CD4-positive, alpha-beta T cell (primary cell): ENCODE measurements around the gene EEF1A1. TPM values are rescaled to one million over a fixed set of nuclear protein-coding genes. Genes with fewer than 3 reads are reported as not detected.
"Not testable (repeated sequence)": the region's sequence is repeated elsewhere in the genome, so short reads cannot be mapped to it uniquely, and the experiment has no call there.

Experiments used
- ATAC-seq: fragments of 200-7000 bp; cut with Tn5 transposase; one replicate; pipeline ENCODE4 v1.10.0; 2022; ENCODE audit warnings: mild to moderate bottlenecking; ENCODE audit not compliant: poor library complexity
- CTCF ChIA-PET: fragments of 350-600 bp; sonication (Branson Sonifier 250); formaldehyde crosslinking; loops from one replicate; lab custom pipeline; 2021; ENCODE audit warnings: antibody characterized with exemption, inconsistent platforms; lab: Charles Lee
- POLR2A ChIA-PET: fragments of 350-600 bp; sonication (Branson Sonifier 250); formaldehyde crosslinking; loops from one replicate; lab custom pipeline; 2021; ENCODE audit warnings: antibody characterized with exemption, inconsistent platforms; lab: Charles Lee
- DNase-seq, 14 experiments: peaks; one replicate each; pipeline ENCODE4 v3.0.0-alpha.2; 2013 to 2020; ENCODE audit warnings: mixed read lengths in 2 of 14
- H3K27ac ChIP-seq, 2 donors: one replicate each; pipeline versions ENCODE4 v1.5.1 to v1.7.0; 2013; ENCODE audit warnings: low read length in 2 of 2, low read depth in 1 of 2, mild to moderate bottlenecking in 1 of 2
- H3K27me3 ChIP-seq, 2 experiments: 1 replicate in 1 of 2; 2 replicates in 1 of 2; pipeline versions ENCODE4 v1.6.1 to v1.7.0; 2013; ENCODE audit warnings: low read length in 2 of 2, control low read depth in 1 of 2, mild to moderate bottlenecking in 1 of 2, moderate library complexity in 1 of 2; ENCODE audit not compliant: insufficient read depth in 2 of 2, control insufficient read depth in 1 of 2
- H3K36me3 ChIP-seq: one replicate; pipeline ENCODE4 v1.6.1; 2013; ENCODE audit warnings: low read length, control low read depth; ENCODE audit not compliant: insufficient read depth
- H3K4me1 ChIP-seq: one replicate; pipeline ENCODE4 v1.6.1; 2013; ENCODE audit warnings: low read length, control low read depth; ENCODE audit not compliant: insufficient read depth
- H3K4me3 ChIP-seq: one replicate; pipeline ENCODE4 v1.5.1; 2013; ENCODE audit warnings: mild to moderate bottlenecking, low read length, moderate library complexity
- H3K9me3 ChIP-seq, 2 experiments: 1 replicate in 1 of 2; 2 replicates in 1 of 2; pipeline versions ENCODE4 v1.6.1 to v1.7.0; 2013; ENCODE audit warnings: low read length in 2 of 2, mild to moderate bottlenecking in 2 of 2, control low read depth in 1 of 2, moderate library complexity in 1 of 2; ENCODE audit not compliant: control insufficient read depth in 1 of 2, insufficient read depth in 1 of 2
- H3K27ac Mint-ChIP-seq: one replicate; pipeline ENCODE4 v1.8.0; 2020; ENCODE audit warnings: mixed read lengths
- H3K27me3 Mint-ChIP-seq: one replicate; pipeline ENCODE4 v1.8.0; 2021; ENCODE audit warnings: mixed read lengths
- H3K36me3 Mint-ChIP-seq: one replicate; pipeline ENCODE4 v1.8.0; 2021; ENCODE audit warnings: low read depth, mixed read lengths
- H3K4me1 Mint-ChIP-seq: one replicate; pipeline ENCODE4 v1.8.0; 2021; ENCODE audit warnings: low read depth, mixed read lengths
- H3K4me3 Mint-ChIP-seq: one replicate; pipeline ENCODE4 v1.8.0; 2020; ENCODE audit warnings: mild to moderate bottlenecking, mixed read lengths
- H3K9me3 Mint-ChIP-seq: one replicate; pipeline ENCODE4 v1.8.0; 2020; ENCODE audit warnings: mixed read lengths
- intact Hi-C, 2 experiments: fragments of 100-400 bp; cut with DNase I in 1 of 2; cut with micrococcal nuclease in 1 of 2; formaldehyde crosslinking; loops; one replicate each; pipeline versions ENCODE4 v1.15.1 to v1.9.0; 2023 to 2025; cut with DNase I, micrococcal nuclease
- total RNA-seq, 174 experiments: library from RNA in 2 of 174; stranded (reverse) in 2 of 174; gene quantifications; one replicate each; pipeline ENCODE4 v1.2.3 and lab custom pipeline; 2021 to 2026
- TF ChIP-seq, protein P1 (sequence below): fragments of 200-600 bp; IDR thresholded peaks from one replicate; pipeline ENCODE4 v1.8.0; 2022; ENCODE audit warnings: antibody characterized with exemption, mild to moderate bottlenecking

Gene EEF1A1
- total RNA-seq, 2 experiments from 2014 or later = 15,669 to 16,465 TPM

DNA sequence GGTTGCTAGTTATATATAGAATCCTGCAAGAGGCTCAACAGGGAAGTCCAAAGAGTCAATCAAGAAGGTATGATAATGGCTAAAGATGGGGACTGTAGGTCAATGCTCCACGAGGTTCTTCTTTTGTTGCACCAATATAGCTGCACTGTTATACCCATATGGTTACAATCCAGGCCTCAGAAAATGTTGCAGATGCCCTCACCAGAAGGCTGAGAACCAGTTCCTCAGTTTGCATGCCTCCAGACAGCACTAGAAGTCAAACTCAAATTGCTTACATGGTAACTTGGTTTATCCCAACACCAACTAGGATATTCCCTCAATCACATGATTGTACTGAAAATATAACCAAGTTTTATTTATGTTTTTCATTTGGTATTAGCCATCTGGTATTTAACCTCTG is 12.1 kb downstream of the EEF1A1 start:
- Mint-ChIP-seq H3K4me3 (no peak overlapping the region), H3K27me3 (no peaks in the 10 kb centered on the region), H3K36me3 (peaks cover 18% of the 10 kb centered on the region), H3K4me1 (peaks cover 5% of the 10 kb centered on the region), H3K27ac (no peak overlapping the region), H3K9me3 (no peaks in the 10 kb centered on the region)
- Histone ChIP-seq H3K9me3 (peaks cover 0 to 5% of the 10 kb centered on the region in 2 experiments), H3K27me3 (no peaks in the 10 kb centered on the region), H3K4me3 (no peak overlapping the region), H3K36me3 (peaks cover 7% of the 10 kb centered on the region), H3K27ac (no peak overlapping the region), H3K4me1 (no peaks in the 10 kb centered on the region)
- DNase-seq (no peak), ATAC-seq (no peak)
- intact Hi-C loops = no loop called here
- POLR2A ChIA-PET = interaction anchor here (1.2 to 3.1 kb wide), 2 partner anchors 11 to 26 kb away, joined by 3 to 16 read pairs; no protein-coding TSS in a partner anchor
- TF ChIP-seq, protein P1, sequence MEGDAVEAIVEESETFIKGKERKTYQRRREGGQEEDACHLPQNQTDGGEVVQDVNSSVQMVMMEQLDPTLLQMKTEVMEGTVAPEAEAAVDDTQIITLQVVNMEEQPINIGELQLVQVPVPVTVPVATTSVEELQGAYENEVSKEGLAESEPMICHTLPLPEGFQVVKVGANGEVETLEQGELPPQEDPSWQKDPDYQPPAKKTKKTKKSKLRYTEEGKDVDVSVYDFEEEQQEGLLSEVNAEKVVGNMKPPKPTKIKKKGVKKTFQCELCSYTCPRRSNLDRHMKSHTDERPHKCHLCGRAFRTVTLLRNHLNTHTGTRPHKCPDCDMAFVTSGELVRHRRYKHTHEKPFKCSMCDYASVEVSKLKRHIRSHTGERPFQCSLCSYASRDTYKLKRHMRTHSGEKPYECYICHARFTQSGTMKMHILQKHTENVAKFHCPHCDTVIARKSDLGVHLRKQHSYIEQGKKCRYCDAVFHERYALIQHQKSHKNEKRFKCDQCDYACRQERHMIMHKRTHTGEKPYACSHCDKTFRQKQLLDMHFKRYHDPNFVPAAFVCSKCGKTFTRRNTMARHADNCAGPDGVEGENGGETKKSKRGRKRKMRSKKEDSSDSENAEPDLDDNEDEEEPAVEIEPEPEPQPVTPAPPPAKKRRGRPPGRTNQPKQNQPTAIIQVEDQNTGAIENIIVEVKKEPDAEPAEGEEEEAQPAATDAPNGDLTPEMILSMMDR = no peak
- CTCF ChIA-PET = interaction anchor here (0.7 to 1.8 kb wide), 2 partner anchors 102 to 104 kb away, joined by 4 read pairs; no protein-coding TSS in a partner anchor

DNA sequence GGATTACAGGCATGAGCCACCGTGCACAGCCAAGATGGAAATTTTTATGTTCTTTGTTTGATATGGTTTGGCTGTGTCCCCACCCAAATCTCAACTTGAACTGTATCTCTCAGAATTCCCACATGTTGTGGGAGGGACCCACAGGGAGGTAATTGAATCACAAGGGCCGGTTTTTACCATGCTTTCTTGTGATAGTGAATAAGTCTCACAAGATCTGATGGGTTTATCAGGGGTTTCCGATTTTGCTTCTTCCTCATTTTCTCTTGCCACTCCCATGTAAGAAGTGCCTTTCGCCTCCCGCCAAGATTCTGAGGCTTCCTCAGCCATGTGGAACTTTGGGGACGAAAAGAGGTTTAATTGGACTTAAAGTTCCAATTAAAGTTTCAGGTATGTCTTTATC is 14.6 kb downstream of the EEF1A1 start:
- Histone ChIP-seq H3K27me3 (no peaks in the 10 kb centered on the region), H3K4me3 (no peak overlapping the region), H3K36me3 (peaks cover 25% of the 10 kb centered on the region), H3K9me3 (peaks cover 0 to 5% of the 10 kb centered on the region in 2 experiments), H3K4me1 (no peaks in the 10 kb centered on the region), H3K27ac (no peak overlapping the region)
- H3K9me3 Mint-ChIP-seq = no peaks in the 10 kb centered on the region
- no peak overlapping the region for H3K4me3 Mint-ChIP-seq
- TF ChIP-seq, protein P1 = no peak
- ATAC-seq (no peak), DNase-seq (peak in 1 of 14 experiments; percentile 46)
- no peaks in the 10 kb centered on the region for H3K27me3 Mint-ChIP-seq
- no peaks in the 10 kb centered on the region for H3K4me1 Mint-ChIP-seq
- intact Hi-C loops = no loop called here
- peaks cover 29% of the 10 kb centered on the region for H3K36me3 Mint-ChIP-seq
- POLR2A ChIA-PET = no interaction called here
- H3K27ac Mint-ChIP-seq = no peak overlapping the region
- CTCF ChIA-PET = no interaction called here

DNA sequence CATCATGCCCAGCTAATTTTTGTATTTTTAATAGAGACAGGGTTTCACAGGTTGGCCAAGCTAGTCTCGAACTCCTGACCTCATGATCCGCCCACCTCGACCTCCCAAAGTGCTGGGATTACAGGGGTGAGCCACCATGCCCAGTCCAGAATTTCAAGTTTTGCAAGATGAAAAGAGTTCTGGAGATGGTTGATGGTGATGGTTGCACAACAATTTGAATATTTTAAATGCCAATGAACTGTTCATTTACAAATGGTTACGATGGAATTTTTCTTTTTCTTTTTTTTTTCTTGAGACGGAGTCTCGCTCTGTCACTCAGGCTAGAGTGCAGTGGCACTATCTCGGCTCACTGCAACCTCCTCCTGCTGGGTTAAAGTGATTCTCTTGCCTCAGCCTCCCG is 15.1 kb downstream of the EEF1A1 start:
- POLR2A ChIA-PET, CTCF ChIA-PET, H3K4me3 Mint-ChIP-seq: not testable (repeated sequence)

DNA sequence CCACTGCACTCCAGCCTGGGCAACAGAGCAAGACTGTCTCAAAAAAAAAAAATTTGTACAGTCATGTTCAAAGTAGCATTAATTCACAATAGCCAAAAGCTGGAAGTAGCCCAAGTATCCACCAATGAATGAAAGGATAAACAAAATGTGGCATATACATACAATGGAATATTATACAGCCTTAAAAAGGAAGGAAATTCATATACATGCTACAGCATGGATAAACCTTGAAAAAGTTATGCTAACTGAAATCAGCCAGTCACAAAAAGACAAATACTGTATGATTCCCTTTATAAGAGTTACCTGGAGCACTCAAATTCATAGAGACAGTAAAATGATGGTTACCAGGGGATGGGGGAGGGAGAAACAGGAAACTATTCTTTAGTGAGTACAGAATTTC is 15.7 kb downstream of the EEF1A1 start:
- H3K27ac ChIP-seq = no peak overlapping the region
- ChIA-PET CTCF (interaction anchor here (1.0 kb wide), 1 partner anchor 10 kb away, joined by 3 read pairs; no protein-coding TSS in a partner anchor), POLR2A (no interaction called here)
- H3K4me1 ChIP-seq = no peaks in the 10 kb centered on the region
- Mint-ChIP-seq H3K27ac (no peak overlapping the region), H3K4me3 (no peak overlapping the region), H3K4me1 (no peaks in the 10 kb centered on the region), H3K36me3 (peaks cover 40% of the 10 kb centered on the region), H3K9me3 (no peaks in the 10 kb centered on the region), H3K27me3 (no peaks in the 10 kb centered on the region)
- H3K27me3 ChIP-seq = no peaks in the 10 kb centered on the region
- peaks cover 0 to 5% of the 10 kb centered on the region in 2 experiments for H3K9me3 ChIP-seq
- no peak for ATAC-seq
- intact Hi-C loops = no loop called here
- H3K4me3 ChIP-seq = no peak overlapping the region
- DNase-seq = no peak
- TF ChIP-seq, protein P1 = no peak
- peaks cover 36% of the 10 kb centered on the region for H3K36me3 ChIP-seq

More for the DNA sequence above, 15.1 kb downstream of the EEF1A1 start:
- H3K27me3 ChIP-seq, H3K27ac Mint-ChIP-seq, H3K4me1 ChIP-seq, H3K27me3 Mint-ChIP-seq, H3K9me3 Mint-ChIP-seq, ATAC-seq, DNase-seq, H3K4me1 Mint-ChIP-seq, H3K9me3 ChIP-seq, intact Hi-C loops, H3K27ac ChIP-seq, H3K4me3 ChIP-seq: not testable (repeated sequence)
- H3K36me3 Mint-ChIP-seq = peaks cover 35% of the 10 kb centered on the region
- peaks cover 30% of the 10 kb centered on the region for H3K36me3 ChIP-seq
